Sigmoid colon (tissue), 7 donors: ENCODE results near the gene TINAG. TPM values are rescaled to one million over a fixed set of nuclear protein-coding genes. Genes with fewer than 3 reads are reported as not detected.

Experiments
- DNase-seq: peaks from one replicate; pipeline ENCODE4 v3.0.0-alpha.2; 2019
- H3K27ac ChIP-seq, 4 donors: fragments of 200-600 bp; sonication (generic); one replicate each; pipeline ENCODE4 v1.5.1; 2016 to 2019; ENCODE audit warnings: mild to moderate bottlenecking in 1 of 4
- H3K27me3 ChIP-seq, 3 donors: fragments of 200-600 bp; sonication (generic); one replicate each; pipeline ENCODE4 v1.5.1; 2019; ENCODE audit warnings: mild to moderate bottlenecking in 1 of 3
- H3K36me3 ChIP-seq, 4 donors: fragments of 200-600 bp; sonication (generic); one replicate each; pipeline ENCODE4 v1.5.1; 2016 to 2019
- H3K4me1 ChIP-seq, 4 donors: fragments of 200-600 bp; sonication (generic); one replicate each; pipeline ENCODE4 v1.5.1; 2017 to 2019
- H3K4me3 ChIP-seq, 4 donors: fragments of 200-600 bp; sonication (generic); one replicate each; pipeline ENCODE4 v1.5.1; 2017 to 2019; ENCODE audit warnings: mild to moderate bottlenecking in 2 of 4, moderate library complexity in 1 of 4
- H3K9me3 ChIP-seq, 4 donors: fragments of 200-600 bp in 3 of 4; sonication (generic) in 3 of 4; one replicate each; pipeline versions ENCODE4 v1.5.1 to v1.6.1; 2013 to 2019
- EP300 ChIP-seq, 4 donors: sonication (generic); formaldehyde crosslinking; IDR thresholded peaks; one replicate each; pipeline ENCODE4 v1.6.1; 2017; ENCODE audit warnings: antibody characterized with exemption in 4 of 4
- POLR2A ChIP-seq, 2 donors: fragments of 450-650 bp; IDR thresholded peaks; one replicate each; pipeline ENCODE4 v1.6.1; 2016; ENCODE audit warnings: antibody characterized with exemption in 2 of 2, mild to moderate bottlenecking in 2 of 2, moderate library complexity in 2 of 2
- POLR2AphosphoS5 ChIP-seq, 4 donors: sonication (generic); formaldehyde crosslinking; IDR thresholded peaks; one replicate each; pipeline ENCODE4 v1.6.1; 2017; ENCODE audit warnings: antibody characterized with exemption in 4 of 4
- WGBS, 2 donors: extraction: QIAGEN DNeasy Blood & Tissue Kit; methylation state at CpG; one replicate each; pipeline ENCODE4 v1.1.7; 2013; 5-methylcytosine and 5-hydroxymethylcytosine counted together
- intact Hi-C: fragments of 100-400 bp; cut with DNase I; formaldehyde crosslinking; loops from one replicate; pipeline ENCODE4 v1.15.1; 2023
- polyA plus RNA-seq, 3 donors: library from polyadenylated mRNA; stranded (reverse); fragments of 200-250 nt; gene quantifications; one replicate each; pipeline ENCODE4 v1.2.3, GENCODE V29; 2013
- total RNA-seq, 4 donors: library from RNA; depleted of rRNA; stranded (reverse); fragments of >200 nt; gene quantifications; one replicate each; pipeline ENCODE4 v1.1.0, GENCODE V29; 2016
- TF ChIP-seq, protein P1 (sequence below), 4 experiments: fragments of 450-650 bp in 3 of 4; fragments of 200-600 bp in 1 of 4; IDR thresholded peaks; one replicate each; pipeline ENCODE4 v1.5.1; 2016 to 2019; ENCODE audit warnings: antibody characterized with exemption in 4 of 4, mild to moderate bottlenecking in 3 of 4, moderate library complexity in 2 of 4
- donor health status: healthy with polysubstance abuse.
- donor health status: Bipolar disorder and iron deficiency.
- donor health status: healthy.

The TINAG gene
- total and polyA plus RNA-seq, 7 donors = 16.9 to 19.8 (median 17.2) TPM; not detected in 4

DNA sequence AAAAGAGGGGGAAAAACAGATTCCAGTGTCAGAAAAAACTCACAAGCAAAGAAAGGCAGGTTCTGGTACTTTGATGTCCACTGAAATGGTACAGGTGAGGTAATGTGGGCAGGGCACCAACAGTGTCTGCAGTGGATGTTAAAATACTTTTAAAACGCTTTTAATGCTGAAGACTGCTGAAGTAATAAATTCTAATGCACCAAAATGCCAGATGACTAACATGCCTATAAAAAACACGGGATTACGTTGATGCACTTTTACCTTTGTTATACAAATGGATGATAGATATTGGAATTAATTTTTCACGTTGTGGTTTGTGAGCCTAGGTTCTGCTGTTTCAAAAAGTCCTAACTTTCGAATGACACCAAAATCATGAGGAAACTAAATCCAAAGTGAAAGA lies 83.3 kb downstream of the TINAG start:
- H3K4me3 ChIP-seq = no peak overlapping the region
- H3K27me3 ChIP-seq = no peaks in the 10 kb centered on the region
- DNase-seq = no peak
- H3K9me3 ChIP-seq = no peaks in the 10 kb centered on the region
- WGBS, 2 donors = 77% methylated on average over 5 of the region's 5 CpGs
- H3K27ac ChIP-seq = no peak overlapping the region
- TF ChIP-seq, protein P1, sequence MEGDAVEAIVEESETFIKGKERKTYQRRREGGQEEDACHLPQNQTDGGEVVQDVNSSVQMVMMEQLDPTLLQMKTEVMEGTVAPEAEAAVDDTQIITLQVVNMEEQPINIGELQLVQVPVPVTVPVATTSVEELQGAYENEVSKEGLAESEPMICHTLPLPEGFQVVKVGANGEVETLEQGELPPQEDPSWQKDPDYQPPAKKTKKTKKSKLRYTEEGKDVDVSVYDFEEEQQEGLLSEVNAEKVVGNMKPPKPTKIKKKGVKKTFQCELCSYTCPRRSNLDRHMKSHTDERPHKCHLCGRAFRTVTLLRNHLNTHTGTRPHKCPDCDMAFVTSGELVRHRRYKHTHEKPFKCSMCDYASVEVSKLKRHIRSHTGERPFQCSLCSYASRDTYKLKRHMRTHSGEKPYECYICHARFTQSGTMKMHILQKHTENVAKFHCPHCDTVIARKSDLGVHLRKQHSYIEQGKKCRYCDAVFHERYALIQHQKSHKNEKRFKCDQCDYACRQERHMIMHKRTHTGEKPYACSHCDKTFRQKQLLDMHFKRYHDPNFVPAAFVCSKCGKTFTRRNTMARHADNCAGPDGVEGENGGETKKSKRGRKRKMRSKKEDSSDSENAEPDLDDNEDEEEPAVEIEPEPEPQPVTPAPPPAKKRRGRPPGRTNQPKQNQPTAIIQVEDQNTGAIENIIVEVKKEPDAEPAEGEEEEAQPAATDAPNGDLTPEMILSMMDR (IDR thresholded peaks at IDR 0.05) = no peak
- TF ChIP-seq POLR2A (IDR thresholded peaks at IDR 0.05) = no peak
- no peak for TF ChIP-seq EP300 (IDR thresholded peaks at IDR 0.05)
- TF ChIP-seq POLR2AphosphoS5 (IDR thresholded peaks at IDR 0.05) = no peak
- intact Hi-C loops = no loop called here
- no peaks in the 10 kb centered on the region for H3K4me1 ChIP-seq
- H3K36me3 ChIP-seq = no peaks in the 10 kb centered on the region

DNA sequence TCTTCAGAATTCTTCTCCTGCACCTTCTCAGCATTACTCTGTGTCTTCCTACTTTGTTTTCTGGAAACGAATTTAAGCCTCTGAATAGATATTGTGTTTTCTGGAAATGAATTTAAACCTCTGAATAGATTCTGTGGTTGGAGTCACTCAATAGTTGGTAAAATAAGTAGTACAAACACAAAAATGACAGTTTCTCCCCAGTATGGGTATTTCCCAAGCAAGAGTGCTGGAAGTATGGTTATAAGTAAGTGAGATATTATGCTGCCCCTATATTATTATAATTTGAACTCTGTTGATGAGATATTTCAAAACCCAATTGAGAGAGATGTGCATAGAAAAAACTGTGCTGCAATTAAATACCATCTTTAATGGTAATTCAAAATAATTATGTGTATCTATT lies 94.9 kb downstream of the TINAG start:
- intact Hi-C loops = no loop called here
- TF ChIP-seq EP300 (IDR thresholded peaks at IDR 0.05) (no peak), POLR2A (IDR thresholded peaks at IDR 0.05) (no peak), POLR2AphosphoS5 (IDR thresholded peaks at IDR 0.05) (no peak)
- TF ChIP-seq, protein P1 (IDR thresholded peaks at IDR 0.05) = no peak
- Histone ChIP-seq H3K4me3 (no peak overlapping the region), H3K4me1 (no peaks in the 10 kb centered on the region), H3K27me3 (no peaks in the 10 kb centered on the region), H3K9me3 (no peaks in the 10 kb centered on the region), H3K36me3 (no peaks in the 10 kb centered on the region), H3K27ac (no peak overlapping the region)
- DNase-seq = no peak
- WGBS, 2 donors = 66 to 82% methylated on average over 1 of the region's 1 CpG

DNA sequence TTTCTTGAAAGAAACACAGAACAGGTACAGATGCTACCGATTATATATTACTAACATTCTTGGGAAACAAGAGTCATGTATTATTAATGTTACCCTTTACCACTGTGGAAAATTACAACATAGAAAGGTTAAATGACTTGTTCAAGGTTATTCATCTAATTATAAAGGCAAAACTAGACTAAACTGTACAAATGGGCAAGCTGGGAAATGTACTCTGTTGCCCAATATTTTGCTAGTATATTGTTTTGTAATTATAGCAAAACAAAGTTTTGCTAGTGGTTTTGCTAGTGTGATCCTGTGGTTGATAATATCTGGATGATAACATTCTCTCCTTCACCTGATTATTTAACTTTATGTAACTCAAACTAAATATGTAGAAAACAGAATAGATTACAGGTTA lies 96.5 kb downstream of the TINAG start:
- no peak for DNase-seq
- Histone ChIP-seq H3K27me3 (no peaks in the 10 kb centered on the region), H3K36me3 (no peaks in the 10 kb centered on the region), H3K4me3 (no peak overlapping the region), H3K9me3 (no peaks in the 10 kb centered on the region), H3K27ac (no peak overlapping the region), H3K4me1 (no peaks in the 10 kb centered on the region)
- intact Hi-C loops = no loop called here
- TF ChIP-seq POLR2A (IDR thresholded peaks at IDR 0.05) (no peak), EP300 (IDR thresholded peaks at IDR 0.05) (no peak), POLR2AphosphoS5 (IDR thresholded peaks at IDR 0.05) (no peak)
- TF ChIP-seq, protein P1 (IDR thresholded peaks at IDR 0.05) = no peak
- WGBS, 2 donors = 90% methylated on average over 1 of the region's 1 CpG

DNA sequence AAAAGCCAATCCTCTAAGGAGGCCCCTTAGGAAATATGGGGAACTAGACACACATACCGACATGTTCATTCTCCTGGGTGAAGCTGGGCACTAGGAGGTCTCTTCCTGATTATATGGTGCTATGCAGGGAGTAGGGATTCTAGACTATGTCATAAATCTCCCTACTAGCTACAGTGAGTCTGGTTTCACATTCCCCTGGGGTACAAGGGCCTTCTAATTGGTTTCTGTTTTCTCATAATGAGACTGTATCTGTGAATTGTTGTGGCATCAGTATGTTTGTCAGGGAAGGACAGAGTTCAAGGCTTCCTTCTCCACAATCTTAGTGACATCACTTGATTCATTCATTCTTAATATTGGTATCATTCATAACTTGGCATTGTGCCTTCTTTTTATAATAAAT lies 103.5 kb downstream of the TINAG start:
- Histone ChIP-seq H3K9me3 (no peaks in the 10 kb centered on the region), H3K27me3 (no peaks in the 10 kb centered on the region), H3K27ac (no peak overlapping the region), H3K4me1 (no peaks in the 10 kb centered on the region), H3K4me3 (no peak overlapping the region), H3K36me3 (no peaks in the 10 kb centered on the region)
- whole genome bisulfite sequencing, 2 donors = 84 to 95% methylated on average over 1 of the region's 1 CpG
- intact Hi-C loops = no loop called here
- no peak for DNase-seq
- TF ChIP-seq POLR2A (IDR thresholded peaks at IDR 0.05) (no peak), EP300 (IDR thresholded peaks at IDR 0.05) (no peak), POLR2AphosphoS5 (IDR thresholded peaks at IDR 0.05) (no peak)
- TF ChIP-seq, protein P1 (IDR thresholded peaks at IDR 0.05) = no peak

DNA sequence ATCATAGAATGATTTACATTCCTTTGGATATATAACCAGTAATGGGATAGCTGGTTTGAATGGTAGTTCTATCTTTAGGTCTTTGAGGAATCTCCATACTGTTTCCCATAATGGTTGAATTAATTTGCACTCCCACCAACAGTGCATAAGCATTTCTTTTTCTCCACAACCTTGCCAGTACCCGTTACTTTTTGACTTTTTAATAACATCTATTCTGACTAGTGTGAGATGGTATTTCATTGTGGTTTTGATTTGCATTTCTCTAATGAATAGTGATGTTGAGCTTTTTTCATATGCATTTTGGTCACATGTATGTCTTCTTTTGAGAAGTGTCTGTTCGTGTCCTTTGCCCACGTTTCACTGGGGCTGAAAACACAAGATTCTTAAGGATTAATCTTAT lies 107.3 kb downstream of the TINAG start:
- DNase-seq = no peak
- no peaks in the 10 kb centered on the region for H3K9me3 ChIP-seq
- H3K36me3 ChIP-seq = no peaks in the 10 kb centered on the region
- intact Hi-C loops = no loop called here
- no peak overlapping the region for H3K4me3 ChIP-seq
- no peaks in the 10 kb centered on the region for H3K27me3 ChIP-seq
- no peak for TF ChIP-seq POLR2AphosphoS5 (IDR thresholded peaks at IDR 0.05)
- TF ChIP-seq EP300 (IDR thresholded peaks at IDR 0.05) = no peak
- no peak for TF ChIP-seq POLR2A (IDR thresholded peaks at IDR 0.05)
- TF ChIP-seq, protein P1 (IDR thresholded peaks at IDR 0.05) = no peak
- 89 to 92% methylated on average over 3 of the region's 3 CpGs for WGBS, 2 donors
- no peaks in the 10 kb centered on the region for H3K4me1 ChIP-seq
- no peak overlapping the region for H3K27ac ChIP-seq
